GM19467 (cell line): Measurements from ENCODE around the gene KRT34.
A peak's percentile ranks its signal among the peaks of the same experiment; 100 is the strongest.
"Not testable (repeated sequence)": the region's sequence is repeated elsewhere in the genome, so short reads cannot be mapped to it uniquely, and the experiment has no call there.

Experiments
- ATAC-seq: cut with Tn5 transposase; IDR thresholded peaks from one replicate; pipeline ENCODE4 v1.9.1; 2021; ENCODE audit warnings: mild to moderate bottlenecking, moderate library complexity; ENCODE audit not compliant: unreplicated experiment

KRT34 gene

GRCh38 chr17:41367426-41368075 is 14.6 kb downstream of the KRT34 start:
- no peak for ATAC-seq

- ATAC-seq: no peak
These were observed 16.0 kb downstream of the KRT34 start for GRCh38 chr17:41366070-41366469.

GRCh38 chr17:41363881-41364280 is 18.2 kb downstream of the KRT34 start:
- ATAC-seq: no peak

GRCh38 chr17:41360296-41360995 is 21.7 kb downstream of the KRT34 start:
- no peak for ATAC-seq

- ATAC-seq: no peak
These were observed 27.6 kb downstream of the KRT34 start for GRCh38 chr17:41354536-41354935.

- no peak for ATAC-seq
These were observed 29.3 kb downstream of the KRT34 start for GRCh38 chr17:41352597-41353366.

GRCh38 chr17:41351177-41351576 is 30.9 kb downstream of the KRT34 start:
- no peak for ATAC-seq

GRCh38 chr17:41350381-41350878 is 31.7 kb downstream of the KRT34 start, which contains the start of gene KRT33A:
TSS of gene KRT33A (minus strand) at chr17:41350828. CDS start at chr17:41350767, 61 bp downstream.
- ATAC-seq: not testable (repeated sequence)

GRCh38 chr17:41347869-41348760 is 34.0 kb downstream of the KRT34 start:
- ATAC-seq: no peak

- ATAC-seq: not testable (repeated sequence)
These were observed 35.7 kb downstream of the KRT34 start for GRCh38 chr17:41346421-41346820.

GRCh38 chr17:41345992-41346391 is 36.1 kb downstream of the KRT34 start:
- ATAC-seq: no peak

GRCh38 chr17:41343029-41343428 is 39.1 kb downstream of the KRT34 start:
- ATAC-seq: no peak

- peak; percentile 34 for ATAC-seq
These were observed 40.9 kb downstream of the KRT34 start for GRCh38 chr17:41340934-41341861.

GRCh38 chr17:41340494-41340893 is 41.6 kb downstream of the KRT34 start:
- ATAC-seq: peak; percentile 42

- ATAC-seq: no peak
These were observed 42.4 kb downstream of the KRT34 start for GRCh38 chr17:41339571-41340172.

- ATAC-seq: no peak
These were observed 43.1 kb downstream of the KRT34 start for GRCh38 chr17:41338961-41339485.

GRCh38 chr17:41335747-41336146 is 46.4 kb downstream of the KRT34 start:
- ATAC-seq: no peak

- ATAC-seq: no peak
These were observed 47.5 kb downstream of the KRT34 start for GRCh38 chr17:41334385-41335305.
